GM12878 (cell line): ENCODE data around the gene FUT6. TPM values are rescaled to one million over a fixed set of nuclear protein-coding genes. Genes with fewer than 3 reads are reported as not detected.

Experiments
- ATAC-seq: fragments of 200-7000 bp; cut with Tn5 transposase; 3 replicates; pipeline ENCODE4 v1.9.1; 2020; ENCODE audit warnings: mild to moderate bottlenecking, moderate library complexity
- BruUV-seq: library from RNA; stranded (reverse); fragments of 400-500 nt; replicated peaks from 2 replicates; lab custom pipeline; 2021; lab: Mats Ljungman, UMichigan
- CTCF ChIA-PET: fragments of 300-600 bp; sonication (Branson Sonifier 250); formaldehyde crosslinking; extraction: SDS; loops from one replicate; lab custom pipeline; 2021; ENCODE audit warnings: inconsistent platforms; lab: Yijun Ruan, JAX
- POLR2A ChIA-PET: fragments of 350-600 bp; formaldehyde crosslinking; extraction: SDS; loops from one replicate; lab custom pipeline; 2021; ENCODE audit warnings: inconsistent platforms; lab: Charles Lee
- RAD21 ChIA-PET: fragments of 300-600 bp; sonication (Branson Sonifier 250); formaldehyde crosslinking; loops from one replicate; lab custom pipeline; 2023; ENCODE audit warnings: antibody characterized with exemption; ENCODE audit not compliant: unreplicated experiment; lab: Charles Lee
- SMC1A ChIA-PET: fragments of 300-600 bp; sonication (Branson Sonifier 250); formaldehyde crosslinking; loops from one replicate; lab custom pipeline; 2023; ENCODE audit not compliant: unreplicated experiment, uncharacterized antibody; lab: Charles Lee
- DNase-seq: peaks from one replicate; pipeline ENCODE4 v3.0.0-alpha.2; 2011; ENCODE audit warnings: low read depth, low spot score
- FAIRE-seq: peaks from 3 replicates; lab custom pipeline; 2011; peaks lifted over from hg19 to GRCh38; lab: Jason Lieb, UNC
- H2AFZ ChIP-seq: 2 replicates; pipeline ENCODE4 v1.6.0; 2011; ENCODE audit warnings: low read depth, low read length, control low read depth; ENCODE audit not compliant: control insufficient read depth
- H3K27ac ChIP-seq: 2 replicates; pipeline ENCODE4 v1.5.1; 2011; ENCODE audit warnings: control low read depth; ENCODE audit not compliant: control insufficient read depth, insufficient read depth
- H3K27me3 ChIP-seq, 2 experiments: replicated peaks in 1 of 2; 2 replicates each; pipeline versions ENCODE4 v1.6.0 to v1.6.1; 2011; ENCODE audit warnings: low read length in 1 of 2; ENCODE audit not compliant: control insufficient read depth in 2 of 2, insufficient read depth in 2 of 2
- H3K36me3 ChIP-seq, 2 experiments: 2 replicates each; pipeline ENCODE4 v1.5.1; 2011; ENCODE audit warnings: low read length in 1 of 2; ENCODE audit not compliant: control insufficient read depth in 2 of 2, insufficient read depth in 2 of 2
- H3K4me1 ChIP-seq: 2 replicates; pipeline ENCODE4 v1.6.1; 2011; ENCODE audit warnings: mild to moderate bottlenecking, low read length, moderate library complexity, mixed read lengths; ENCODE audit not compliant: control insufficient read depth, insufficient read depth
- H3K4me2 ChIP-seq: 2 replicates; pipeline ENCODE4 v1.6.0; 2011; ENCODE audit warnings: control low read depth; ENCODE audit not compliant: control insufficient read depth, insufficient read depth
- H3K4me3 ChIP-seq: fragments of 200-600 bp; sonication (generic); 2 replicates; pipeline ENCODE4 v1.5.1; 2016
- H3K79me2 ChIP-seq: 2 replicates; pipeline ENCODE4 v1.6.0; 2011; ENCODE audit warnings: low read length; ENCODE audit not compliant: control insufficient read depth, insufficient read depth
- H3K9ac ChIP-seq: 2 replicates; pipeline ENCODE4 v1.8.0; 2011; ENCODE audit warnings: low read length, control low read depth, mixed read lengths; ENCODE audit not compliant: control insufficient read depth, insufficient read depth
- H3K9me3 ChIP-seq: replicated peaks from 3 replicates; pipeline ENCODE4 v1.5.1; 2011; ENCODE audit warnings: mild to moderate bottlenecking, low read length; ENCODE audit not compliant: control insufficient read depth, insufficient read depth
- H4K20me1 ChIP-seq: 2 replicates; pipeline ENCODE4 v1.6.0; 2011; ENCODE audit not compliant: control insufficient read depth, insufficient read depth
- ASH2L ChIP-seq: fragments of 300-600, 200-600 bp; sonication (generic); IDR thresholded peaks from 2 replicates; pipeline ENCODE4 v1.6.1; 2017; ENCODE audit warnings: low read depth, mild to moderate bottlenecking, borderline replicate concordance
- BMI1 ChIP-seq: fragments of 450-650 bp; IDR thresholded peaks from 2 replicates; pipeline ENCODE4 v1.6.1; 2016; ENCODE audit warnings: mild to moderate bottlenecking, moderate library complexity, borderline replicate concordance
- CBX5 ChIP-seq: sonication (generic); IDR thresholded peaks from 2 replicates; pipeline ENCODE4 v1.6.1; 2016; ENCODE audit warnings: low read depth, moderate library complexity, mild to moderate bottlenecking, inconsistent platforms
- CEBPB ChIP-seq, 2 experiments: fragments of 150-350 bp in 1 of 2; IDR thresholded peaks; 2 replicates each; pipeline ENCODE4 v1.6.1; 2012 to 2014; ENCODE audit warnings: low read depth in 2 of 2, low read length in 2 of 2, borderline replicate concordance in 1 of 2, inconsistent platforms in 1 of 2
- CREB1 ChIP-seq: IDR thresholded peaks from 2 replicates; pipeline ENCODE4 v1.6.1; 2012; ENCODE audit warnings: low read depth, mild to moderate bottlenecking, inconsistent platforms
- EED ChIP-seq: sonication (generic); IDR thresholded peaks from 2 replicates; pipeline ENCODE4 v1.6.1; 2016; ENCODE audit warnings: antibody characterized with exemption, low read depth
- ETV6 ChIP-seq, 2 experiments: fragments of 450-650 bp in 1 of 2; IDR thresholded peaks in 1 of 2; conservative IDR thresholded peaks in 1 of 2; 2 replicates each; pipeline ENCODE4 v1.6.1; 2014; ENCODE audit warnings: antibody characterized with exemption in 1 of 2, borderline replicate concordance in 1 of 2, low read depth in 1 of 2, mild to moderate bottlenecking in 1 of 2, moderate library complexity in 1 of 2
- HDGF ChIP-seq: fragments of 450-650 bp; IDR thresholded peaks from 2 replicates; pipeline ENCODE4 v1.6.1; 2016; ENCODE audit warnings: antibody characterized with exemption
- MEF2A ChIP-seq: IDR thresholded peaks from 2 replicates; pipeline ENCODE4 v1.6.1; 2011; ENCODE audit warnings: low read depth, mild to moderate bottlenecking, low read length, moderate library complexity; ENCODE audit not compliant: insufficient read depth
- RCOR1 ChIP-seq: conservative IDR thresholded peaks from 2 replicates; pipeline ENCODE4 v1.6.1; 2012; ENCODE audit warnings: low read depth, low read length, improper control_type of control experiment
- WRNIP1 ChIP-seq: IDR thresholded peaks from 2 replicates; pipeline ENCODE4 v1.6.1; 2011; ENCODE audit warnings: low read depth, low read length, improper control_type of control experiment, borderline replicate concordance
- WGBS: methylation state at CpG from one replicate; pipeline ENCODE4 v1.1.6; 2016; ENCODE audit warnings: low lambda C conversion rate; ENCODE audit not compliant: insufficient replicate concordance, insufficient coverage; ENCODE audit errors: missing lambda C conversion rate; 5-methylcytosine and 5-hydroxymethylcytosine counted together
- in situ Hi-C: fragments of 300-500 bp; cut with MboI; formaldehyde crosslinking; loops from 9 replicates; pipeline ENCODE4 v1.14.3; 2018; ENCODE audit warnings: mixed read lengths
- intact Hi-C: fragments of 100-400 bp; cut with micrococcal nuclease; formaldehyde crosslinking; loops from one replicate; pipeline ENCODE4 v1.14.2; 2022; ENCODE audit not compliant: unreplicated experiment
- polyA plus RNA-seq, 11 experiments: library from polyadenylated mRNA; depleted of rRNA in 4 of 11; unstranded in 6 of 11; stranded (reverse) in 5 of 11; fragments of >200 nt; fragmentation: Nextera tagmentation in 4 of 11; fragmentation: Illumina TruSeq in 1 of 11; extraction: Ambion mirVana in 4 of 11; extraction: Trizol in 1 of 11; gene quantifications; 1 replicate in 1 of 11; 2 replicates in 10 of 11; pipeline versions ENCODE4 v1.2.1 to v1.2.3, GENCODE V29; 2011 to 2016; ENCODE audit warnings: inconsistent platforms in 2 of 11, missing spikeins in 2 of 11, low read depth in 1 of 11
- total RNA-seq, 4 experiments: library from RNA; depleted of rRNA in 3 of 4; stranded (reverse); fragments of >200 nt in 3 of 4; fragmentation: Illumina TruSeq in 1 of 4; extraction: Trizol in 1 of 4; gene quantifications; 2 replicates each; pipeline versions ENCODE4 v1.2.1 to v1.2.3, GENCODE V29; 2013 to 2021

FUT6 gene
- total and polyA plus RNA-seq, 10 of the 15 experiments (the other 5 are each of a cell fraction or from before 2014, with no cell fraction given) = not detected

GRCh38 chr19:5798244-5798643 is 41.3 kb downstream of the FUT6 start:
- WGBS = 40% methylated on average over 8 of the region's 8 CpGs
- no peaks in the 10 kb centered on the region for H3K36me3 ChIP-seq
- TF ChIP-seq HDGF (no peak), ETV6 (conservative IDR thresholded peaks at IDR 0.05 in 1 of 2, IDR thresholded peaks at IDR 0.05 in 1 of 2; ENCODE audit: borderline replicate concordance in 1 of 2, low read depth in 1 of 2) (no peak), WRNIP1 (no peak), CREB1 (no peak), BMI1 (no peak), CEBPB (IDR thresholded peaks at IDR 0.05; ENCODE audit: borderline replicate concordance in 1 of 2, low read depth in 2 of 2, low read length in 2 of 2) (no peak), RCOR1 (no peak), ASH2L (no peak), CBX5 (no peak), EED (no peak), MEF2A (no peak)
- H3K9me3 ChIP-seq = no peaks in the 10 kb centered on the region
- H3K4me1 ChIP-seq = peaks cover 1% of the 10 kb centered on the region
- no TSS peak for BruUV-seq
- no peak overlapping the region for H3K9ac ChIP-seq
- RAD21 ChIA-PET = no interaction called here
- FAIRE-seq (no peak), DNase-seq (no peak), ATAC-seq (no peak)
- intact Hi-C loops (no loop called here), in situ Hi-C loops (no loop called here)
- no peak overlapping the region for H3K27ac ChIP-seq
- POLR2A ChIA-PET = no interaction called here
- no peaks in the 10 kb centered on the region for H3K79me2 ChIP-seq
- H2AFZ ChIP-seq = no peak overlapping the region
- no peaks in the 10 kb centered on the region; a peak in 1 of 4 replicates for H3K27me3 ChIP-seq
- SMC1A ChIA-PET = no interaction called here
- H3K4me3 ChIP-seq = no peak overlapping the region
- H4K20me1 ChIP-seq = no peaks in the 10 kb centered on the region
- CTCF ChIA-PET = no interaction called here
- no peak overlapping the region for H3K4me2 ChIP-seq
